CD4-positive, alpha-beta T cell treated with Interferon gamma for 1 hour (primary cell): ENCODE measurements around the gene PSMD12.
"Not testable (repeated sequence)": the region's sequence is repeated elsewhere in the genome, so short reads cannot be mapped to it uniquely, and the experiment has no call there.

Source experiments
- DNase-seq: peaks from one replicate; pipeline ENCODE4 v3.0.0-alpha.2; 2020

Gene PSMD12

DNA sequence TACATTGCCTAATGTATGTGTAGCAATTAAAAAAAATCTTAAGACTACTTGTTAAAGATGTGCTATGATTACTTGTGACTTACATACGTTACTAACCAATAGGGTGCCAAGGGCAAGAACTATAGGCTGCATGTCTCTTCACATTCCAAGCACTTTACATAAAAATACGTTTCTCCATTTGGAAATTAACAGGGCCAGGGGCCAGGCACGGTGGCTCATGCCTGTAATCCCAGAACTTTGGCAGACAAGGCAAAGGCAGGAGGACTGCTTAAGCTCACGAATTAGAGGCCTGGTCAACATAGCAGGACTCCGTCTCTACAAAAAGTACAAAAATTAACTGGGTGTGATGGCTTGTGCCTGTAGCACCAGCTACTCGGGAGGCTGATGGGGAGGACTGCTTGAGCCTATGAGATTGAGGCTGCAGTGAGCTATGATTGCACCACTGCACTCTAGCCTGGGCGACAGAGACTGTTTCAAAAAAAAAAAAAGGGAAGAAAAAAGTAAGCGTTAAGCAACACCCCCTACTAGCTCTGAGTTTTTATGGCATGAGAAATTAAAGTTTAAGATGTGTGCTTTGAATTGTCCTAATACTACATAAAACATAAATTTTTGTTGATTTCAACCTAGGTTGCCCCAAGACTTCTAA lies 12.3 kb downstream of the PSMD12 start:
- DNase-seq: no peak

DNA sequence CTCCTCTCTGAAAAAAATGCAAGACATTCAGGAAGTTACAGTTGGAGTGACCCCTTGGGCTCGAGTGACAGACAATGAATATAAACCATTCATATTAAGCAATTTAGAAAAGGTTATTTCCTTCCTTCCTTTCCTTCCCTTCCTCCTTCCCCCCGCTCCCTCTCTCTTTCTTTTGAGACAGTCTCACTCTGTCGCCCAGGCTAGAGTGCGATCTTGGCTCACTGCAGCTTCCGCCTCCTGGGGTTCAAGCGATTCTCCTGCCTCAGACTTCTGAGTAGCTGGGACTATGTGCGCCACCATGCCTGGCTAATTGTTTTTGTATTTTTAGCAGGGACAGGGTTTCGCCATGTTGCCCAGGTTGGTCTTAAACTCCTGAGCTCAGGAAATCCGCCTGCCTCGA lies 13.2 kb downstream of the PSMD12 start:
- DNase-seq: no peak

DNA sequence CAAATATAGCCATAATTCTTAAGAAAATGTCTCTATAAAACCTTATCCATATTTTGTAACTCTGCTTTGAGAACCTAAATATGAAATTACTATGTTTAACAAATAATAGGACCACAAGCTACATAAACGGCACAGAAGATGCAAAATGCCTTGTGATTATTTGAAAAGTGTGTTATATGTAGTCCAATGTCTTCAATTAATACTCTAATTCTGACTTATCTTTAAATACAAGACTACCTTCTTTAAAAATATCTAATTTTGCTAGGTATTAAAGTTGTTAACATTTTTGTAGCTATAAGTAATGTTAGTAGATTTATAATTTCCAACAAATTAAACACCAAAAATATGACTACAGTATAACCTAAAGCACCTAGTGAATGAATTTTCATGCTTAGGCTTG lies 17.0 kb downstream of the PSMD12 start:
- DNase-seq: no peak

DNA sequence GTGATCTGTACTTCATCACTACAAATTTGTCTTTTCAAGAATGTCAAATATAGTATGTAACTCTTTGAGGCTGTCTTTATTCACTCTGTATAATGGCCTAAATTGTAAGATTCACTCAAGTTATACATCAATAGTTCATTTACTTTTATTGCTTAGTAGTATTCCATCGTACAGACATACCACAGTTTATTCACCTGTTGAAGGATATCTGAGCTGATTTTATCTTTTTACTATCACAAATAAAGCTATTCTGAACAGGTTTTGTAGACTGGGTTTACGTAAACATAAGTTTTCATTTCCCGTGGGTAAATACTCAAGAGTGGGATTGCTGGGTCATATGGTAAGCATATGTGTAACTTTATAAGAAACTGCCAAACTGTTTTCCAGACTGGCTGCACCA lies 18.6 kb downstream of the PSMD12 start:
- DNase-seq: no peak

DNA sequence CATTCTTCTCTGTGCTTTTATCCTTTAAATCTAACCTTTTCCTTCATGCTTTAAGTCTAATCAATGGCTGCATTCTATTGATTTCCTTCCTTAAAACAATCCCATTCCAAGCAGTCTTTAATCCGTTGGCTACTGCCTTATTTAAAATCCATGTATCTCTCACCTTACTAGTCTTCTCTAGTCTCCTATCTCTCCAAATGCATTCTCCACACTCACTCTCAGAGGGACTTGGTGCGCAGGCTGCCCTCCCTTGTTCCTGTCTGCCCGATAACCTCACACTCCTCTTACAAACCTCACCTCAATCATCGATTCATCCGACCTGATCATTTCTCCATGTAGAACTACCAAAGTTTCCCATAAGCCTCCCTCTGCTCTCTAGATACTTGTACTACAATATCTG lies 23.1 kb downstream of the PSMD12 start:
- no peak for DNase-seq

DNA sequence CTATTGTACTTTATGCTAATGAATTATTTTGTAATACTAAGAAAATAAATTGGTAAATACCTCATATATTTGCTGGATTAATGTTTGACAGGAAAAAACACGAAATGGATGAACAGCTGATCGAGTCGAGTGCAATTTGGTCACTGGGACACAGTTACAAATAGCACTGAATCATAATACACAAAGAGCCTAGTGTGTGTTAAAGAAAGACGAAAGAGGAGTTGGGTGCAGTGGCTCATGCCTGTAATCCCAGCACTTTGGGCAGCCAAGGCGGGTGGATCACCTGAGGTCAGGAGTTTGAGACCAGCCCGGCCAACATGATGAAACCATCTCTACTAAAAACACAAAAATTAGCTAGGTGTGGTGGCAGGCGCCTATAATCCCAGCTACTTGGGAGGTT lies 28.0 kb downstream of the PSMD12 start:
- DNase-seq: not testable (repeated sequence)

DNA sequence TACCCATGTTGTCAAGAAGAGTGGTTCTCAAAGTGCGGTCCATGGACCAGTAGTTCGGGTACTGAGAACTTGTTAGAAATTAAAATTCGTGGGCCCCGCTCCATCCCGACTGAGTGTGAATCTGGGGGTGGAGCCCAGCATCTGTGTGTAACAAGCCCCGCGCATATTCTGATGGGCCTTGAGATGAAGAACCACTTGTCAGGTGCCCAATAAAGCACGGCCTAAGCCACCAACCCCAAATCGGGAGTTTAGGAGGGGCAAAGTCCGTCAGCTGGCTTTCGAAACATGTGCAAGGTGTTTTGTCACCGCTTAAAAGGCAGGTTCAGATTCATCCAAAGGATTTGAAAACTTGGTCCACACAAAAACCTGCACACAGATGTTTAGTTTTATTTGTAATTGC lies 29.5 kb downstream of the PSMD12 start:
- DNase-seq: no peak

DNA sequence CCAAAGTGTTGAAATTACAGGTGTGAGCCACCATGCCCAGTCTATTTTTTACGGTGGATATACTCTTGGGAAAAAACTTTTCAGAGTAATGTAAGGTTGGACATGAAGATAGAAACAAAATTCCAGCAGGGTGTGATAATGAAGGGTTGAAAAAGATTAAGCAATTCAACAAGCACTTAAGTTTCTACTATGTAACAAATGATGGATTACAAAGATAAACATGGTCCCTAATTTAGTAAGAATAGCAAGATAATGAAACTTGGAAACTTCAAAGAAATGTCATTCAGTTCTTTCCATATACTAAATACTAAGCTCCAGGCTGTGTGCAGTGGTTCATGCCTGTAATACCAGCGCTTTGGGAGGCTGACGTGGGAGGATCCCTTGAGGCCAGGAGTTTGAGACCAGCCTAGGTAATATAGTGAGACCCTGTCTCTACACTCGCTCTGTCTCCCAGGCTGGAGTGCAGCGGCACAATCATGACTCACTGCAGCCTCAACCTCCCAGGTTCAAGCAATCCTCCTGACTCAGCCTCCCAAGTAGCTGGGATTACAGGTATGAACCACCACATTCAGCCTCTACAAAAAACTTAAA lies 31.0 kb downstream of the PSMD12 start:
- no peak for DNase-seq

DNA sequence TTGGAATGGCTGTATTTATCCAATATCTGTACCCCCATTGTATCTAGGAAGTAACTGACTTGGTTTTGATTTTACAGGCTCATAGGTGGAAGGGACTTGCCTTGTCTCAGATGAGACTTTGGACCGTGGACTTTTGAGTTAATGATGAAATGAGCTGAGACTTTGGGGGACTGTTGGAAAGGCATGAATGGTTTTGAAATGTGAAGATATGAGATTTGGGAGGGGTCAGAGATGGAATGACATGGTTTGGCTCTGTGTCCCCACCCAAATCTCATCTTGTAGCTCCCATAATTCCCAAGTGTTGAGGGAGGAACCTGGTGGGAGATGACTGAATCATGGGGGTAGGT lies 34.2 kb downstream of the PSMD12 start:
- not testable (repeated sequence) for DNase-seq

DNA sequence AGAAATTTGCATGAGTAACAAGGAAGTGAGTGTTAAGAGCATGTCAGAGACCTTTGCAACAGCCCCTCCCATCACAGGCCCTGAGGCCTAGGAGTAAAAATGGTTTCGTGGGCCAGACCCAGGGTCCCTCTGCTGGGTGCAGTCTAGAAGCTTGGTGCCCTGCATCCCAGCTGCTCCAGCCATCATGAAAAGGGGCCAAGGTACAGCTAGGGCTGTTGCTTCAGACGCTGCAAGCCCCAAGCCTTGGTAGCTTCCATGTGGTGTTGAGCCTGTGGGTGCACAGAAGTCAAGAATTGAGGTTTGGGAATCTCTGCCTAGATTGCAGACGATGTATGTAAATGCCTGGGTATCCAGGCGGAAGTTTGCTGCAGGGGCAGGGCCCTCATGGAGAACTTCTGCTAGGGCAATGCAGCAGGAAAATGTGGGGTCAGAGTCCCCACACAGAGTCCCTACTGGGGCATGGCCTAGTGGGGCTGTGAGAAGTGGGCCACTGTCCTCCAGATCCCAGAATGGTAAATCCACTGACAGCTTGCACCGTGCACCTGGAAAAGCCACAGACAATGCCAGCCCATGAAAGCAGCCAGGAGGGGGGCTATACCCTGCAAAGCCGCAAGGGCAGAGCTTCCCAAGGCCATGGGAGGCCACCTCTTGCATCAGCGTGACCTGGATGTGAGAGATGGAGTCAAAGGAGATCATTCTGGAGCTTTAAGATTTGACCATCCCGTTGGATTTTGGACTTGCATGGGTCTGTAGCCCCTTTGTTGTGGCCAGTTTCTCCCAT lies 34.8 kb downstream of the PSMD12 start:
- not testable (repeated sequence) for DNase-seq

DNA sequence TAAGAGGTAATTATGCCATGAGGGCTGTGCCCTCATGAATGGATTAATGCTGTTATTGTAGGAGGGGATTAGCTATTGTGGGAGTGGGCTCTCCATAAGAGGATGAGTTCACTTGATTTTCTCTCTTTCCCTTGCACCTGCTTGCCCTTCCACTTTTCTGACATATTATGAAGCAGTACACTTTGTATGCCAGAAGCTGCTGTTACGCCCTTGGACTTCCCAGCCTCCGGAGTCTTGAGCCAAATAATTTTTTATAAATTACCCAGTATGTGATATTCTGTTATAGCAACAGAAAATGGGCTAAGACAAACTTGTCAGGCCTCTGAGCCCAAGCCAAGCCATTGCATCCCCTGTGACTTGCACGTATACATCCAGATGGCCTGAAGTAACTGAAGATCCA lies 38.4 kb downstream of the PSMD12 start:
- no peak for DNase-seq

DNA sequence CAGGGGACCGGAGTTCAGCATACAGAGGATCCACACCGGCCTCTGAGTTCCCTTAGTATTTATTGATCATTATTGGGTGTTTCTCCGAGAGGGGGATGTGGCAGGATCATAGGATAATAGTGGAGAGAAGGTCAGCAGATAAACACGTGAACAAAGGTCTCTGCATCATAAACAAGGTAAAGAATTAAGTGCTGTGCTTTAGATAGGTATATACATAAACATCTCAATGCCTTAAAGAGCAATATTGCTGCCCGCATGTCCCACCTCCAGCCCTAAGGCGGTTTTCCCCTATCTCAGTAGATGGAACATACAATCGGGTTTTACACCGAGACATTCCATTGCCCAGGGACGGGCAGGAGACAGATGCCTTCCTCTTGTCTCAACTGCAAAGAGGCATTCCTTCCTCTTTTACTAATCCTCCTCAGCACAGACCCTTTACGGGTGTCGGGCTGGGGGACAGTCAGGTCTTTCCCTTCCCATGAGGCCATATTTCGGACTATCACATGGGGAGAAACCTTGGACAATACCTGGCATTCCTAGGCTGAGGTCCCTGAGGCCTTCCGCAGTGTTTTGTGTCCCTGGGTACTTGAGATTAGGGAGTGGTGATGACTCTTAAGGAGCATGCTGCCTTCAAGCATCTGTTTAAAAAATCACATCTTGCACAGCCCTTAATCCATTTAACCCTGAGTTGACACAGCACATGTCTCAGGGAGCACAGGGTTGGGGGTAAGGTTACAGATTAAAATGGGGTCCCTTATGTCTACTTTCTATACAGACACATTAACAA lies 39.2 kb downstream of the PSMD12 start:
- not testable (repeated sequence) for DNase-seq

DNA sequence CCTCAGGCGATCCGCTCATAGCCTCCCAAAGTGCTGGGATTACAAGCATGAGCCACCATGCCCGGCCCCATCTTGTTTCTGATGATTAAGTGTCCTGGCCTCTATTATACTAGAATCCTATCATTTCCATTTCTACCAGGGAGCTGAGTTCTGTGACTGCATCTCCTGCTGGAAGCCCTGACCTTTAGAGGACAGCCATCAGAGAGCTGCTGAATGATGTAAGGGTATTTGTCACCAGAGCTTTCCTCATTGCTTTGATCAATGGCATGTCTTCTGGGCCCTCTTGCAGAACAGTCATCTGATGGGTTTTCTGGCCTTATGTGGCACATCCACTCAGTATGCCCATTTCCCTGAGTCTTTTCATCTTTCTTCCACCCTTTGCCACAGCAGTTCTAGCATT lies 39.9 kb downstream of the PSMD12 start:
- DNase-seq: no peak

DNA sequence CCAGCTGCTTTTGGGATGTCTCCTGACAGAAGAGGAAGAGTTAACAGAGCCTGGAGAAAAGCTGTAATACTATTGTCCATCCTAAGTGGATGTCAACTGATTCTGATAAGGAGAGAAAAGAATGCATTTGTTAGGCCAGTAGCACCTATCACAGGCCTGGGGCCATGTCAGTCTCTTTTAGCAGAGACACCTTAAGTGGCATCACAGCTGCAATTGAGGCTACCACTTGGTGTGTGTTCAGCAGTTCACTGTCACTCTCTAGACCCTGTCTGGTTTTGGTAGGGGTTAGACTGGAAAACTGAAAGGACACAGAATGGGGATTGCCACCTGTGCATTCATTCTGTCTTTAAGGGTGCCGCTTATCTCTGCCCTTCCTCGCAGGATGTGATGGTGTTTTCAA lies 42.0 kb downstream of the PSMD12 start:
- no peak for DNase-seq

DNA sequence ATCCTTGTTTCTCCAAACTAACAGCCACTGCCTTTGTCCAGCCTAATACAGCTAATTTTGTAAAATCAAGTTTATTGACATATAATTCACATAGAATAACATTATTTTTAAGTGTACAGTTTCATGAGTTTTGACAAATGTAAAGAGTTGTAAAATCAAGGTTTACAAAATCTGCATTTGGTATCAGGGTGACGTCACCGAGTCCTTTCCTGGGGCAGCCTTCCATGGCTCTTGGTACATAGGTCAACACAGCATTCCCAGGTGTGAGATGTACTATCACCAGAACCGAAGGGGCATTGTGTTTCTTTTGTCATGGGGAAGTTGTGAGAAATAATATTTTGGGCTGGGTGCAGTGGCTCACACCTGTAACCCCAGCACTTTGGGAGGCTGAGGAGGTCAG lies 42.9 kb downstream of the PSMD12 start:
- no peak for DNase-seq

DNA sequence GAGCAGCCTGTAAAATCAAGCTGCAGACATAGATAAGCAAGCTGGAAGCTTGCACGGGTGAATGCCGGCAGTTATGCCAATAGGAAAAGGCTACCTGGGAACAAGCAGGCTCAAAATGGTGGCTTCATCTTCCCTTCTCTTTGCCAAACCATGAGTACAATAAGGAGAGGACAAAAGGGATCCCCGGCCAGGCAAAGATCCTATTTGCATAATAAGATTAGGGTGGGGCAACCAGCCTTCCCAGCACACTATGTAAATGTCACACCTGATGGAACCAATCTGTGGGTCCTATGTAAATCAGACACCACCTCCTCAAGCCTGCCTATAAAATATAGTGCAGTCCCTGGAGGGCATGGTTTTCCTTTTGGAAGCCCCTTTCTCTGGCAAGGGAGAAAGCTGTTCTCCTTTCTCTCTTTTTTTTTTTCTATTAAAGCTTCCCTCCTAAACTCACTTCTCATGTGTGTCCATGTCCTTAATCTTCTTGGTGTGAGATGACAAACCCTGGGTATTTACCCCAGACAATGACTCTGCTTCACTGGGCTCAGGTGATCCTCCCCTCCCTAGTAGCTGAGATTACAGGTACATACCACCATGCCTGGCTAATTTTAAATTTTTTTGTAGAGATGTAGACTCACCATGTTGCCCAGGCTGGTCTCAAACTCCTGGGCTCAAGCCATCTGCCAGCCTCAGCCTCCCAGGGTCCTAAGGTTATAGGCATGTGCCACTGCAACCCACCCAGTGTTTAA lies 44.2 kb downstream of the PSMD12 start:
- no peak for DNase-seq

DNA sequence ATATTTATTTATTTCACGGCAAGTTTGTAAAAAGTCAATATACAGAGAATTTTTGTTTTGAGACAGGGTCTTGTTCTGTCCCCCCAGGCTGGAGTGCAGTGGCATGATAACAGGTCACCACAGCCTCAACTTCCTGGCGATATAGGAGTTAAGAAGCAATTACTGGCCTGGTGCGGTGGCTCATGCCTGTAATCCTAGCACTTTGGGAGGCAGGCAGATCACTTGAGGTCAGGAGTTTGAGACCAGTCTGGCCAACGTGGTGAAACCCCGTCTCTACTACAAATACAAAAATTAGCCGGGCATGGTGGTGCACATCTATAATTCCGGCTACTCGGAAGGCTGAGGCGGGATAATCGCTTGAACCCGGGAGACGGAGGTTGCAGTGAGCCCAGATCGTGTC lies 44.9 kb downstream of the PSMD12 start:
- not testable (repeated sequence) for DNase-seq

DNA sequence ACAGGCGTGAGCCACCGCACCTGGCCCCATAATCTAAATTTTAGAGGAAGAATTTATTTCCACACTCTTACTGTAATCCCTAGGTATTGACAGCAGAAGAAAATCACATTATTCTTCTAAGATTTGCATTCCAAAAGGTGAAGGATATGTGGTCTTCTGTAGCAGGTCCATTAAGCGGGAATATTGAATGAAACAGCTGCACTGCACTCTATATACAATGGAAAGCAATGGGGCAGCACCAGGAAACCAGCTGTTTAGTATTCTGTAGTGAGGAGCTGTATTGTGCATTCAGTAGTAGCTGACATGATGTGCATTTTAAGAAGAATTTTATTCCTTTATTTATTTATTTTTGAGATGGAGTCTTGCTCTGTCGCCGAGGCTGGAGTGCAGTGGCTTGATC lies 49.6 kb downstream of the PSMD12 start:
- DNase-seq: no peak

DNA sequence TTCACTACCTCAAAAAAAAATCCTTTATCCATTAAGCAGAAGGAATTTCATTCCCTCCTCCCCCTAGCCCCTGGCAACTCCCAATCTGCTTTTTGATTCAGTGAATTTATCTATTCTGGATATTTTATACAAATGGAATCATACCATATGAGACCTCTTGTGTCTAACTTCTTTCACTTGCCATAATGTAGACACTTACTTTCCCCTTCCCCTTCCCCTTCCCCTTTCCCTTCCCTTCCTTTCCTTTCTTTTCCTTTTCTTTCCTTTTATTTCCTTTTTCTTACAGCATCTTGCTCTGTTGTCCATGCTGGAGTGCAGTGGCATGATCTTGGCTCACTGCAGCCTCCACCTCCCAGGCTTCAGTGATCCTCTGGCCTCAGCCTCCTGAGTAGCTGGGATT lies 50.5 kb downstream of the PSMD12 start:
- DNase-seq: no peak

DNA sequence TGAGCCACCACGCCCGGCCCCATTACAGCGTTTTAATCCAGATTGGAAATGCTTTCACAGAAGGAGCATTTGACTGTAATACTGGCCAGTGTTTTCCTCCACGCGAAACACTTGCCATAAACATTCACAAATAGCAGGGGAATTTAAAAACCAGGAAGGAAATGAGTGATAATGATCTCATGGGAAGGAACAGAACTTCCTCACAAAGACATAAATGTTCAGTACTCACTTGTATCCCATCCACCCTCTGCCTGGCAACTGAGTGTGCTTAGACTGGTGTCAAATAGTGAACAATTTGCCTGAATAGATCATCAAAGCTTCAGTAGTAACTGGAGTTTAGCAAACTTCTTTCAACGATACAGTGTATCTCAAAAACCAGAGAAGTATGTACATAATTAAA lies 54.1 kb downstream of the PSMD12 start:
- DNase-seq: no peak

DNA sequence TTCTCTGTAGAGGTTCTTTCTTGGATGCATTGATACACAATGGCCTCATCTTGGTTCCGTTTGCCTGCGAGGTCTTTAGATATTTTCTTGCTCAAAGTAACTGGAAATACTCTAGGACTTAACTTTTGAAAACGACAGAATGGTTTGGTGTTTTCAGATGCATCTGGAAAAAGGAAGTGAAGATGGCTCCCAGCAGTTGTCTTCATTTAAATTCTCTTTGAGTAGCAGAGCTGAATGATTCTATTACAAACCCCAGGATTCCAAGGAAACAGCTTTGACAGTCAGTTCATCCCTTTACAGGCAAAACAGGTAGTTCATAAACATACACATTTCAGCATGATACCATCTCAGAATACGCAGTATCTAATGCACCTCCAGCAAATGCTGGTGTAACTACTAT lies 54.8 kb downstream of the PSMD12 start:
- DNase-seq: no peak

DNA sequence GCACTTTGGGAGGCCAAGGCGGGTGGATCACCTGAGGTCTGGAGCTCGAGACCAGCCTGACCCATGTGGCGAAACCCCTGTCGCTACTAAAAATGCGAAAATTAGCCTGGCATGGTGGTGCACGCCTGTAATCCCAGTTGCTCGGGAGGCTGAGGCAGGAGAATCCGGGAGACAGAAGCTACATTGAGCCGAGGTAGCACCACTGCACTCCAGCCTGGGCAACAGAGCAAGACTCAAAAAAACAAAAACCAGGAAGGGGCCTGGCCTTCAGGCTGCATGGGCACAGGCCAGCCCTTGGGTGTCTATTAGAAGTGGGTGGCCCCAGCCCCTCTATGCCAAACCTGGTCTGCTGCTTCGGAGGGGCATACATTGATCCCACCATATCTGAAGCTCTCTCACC lies 56.0 kb downstream of the PSMD12 start:
- DNase-seq: no peak
